HG02943 (cell line): ENCODE data around the gene CTNNA3.

Experiments used
- ATAC-seq: cut with Tn5 transposase; IDR thresholded peaks from one replicate; pipeline ENCODE4 v1.9.1; 2021; ENCODE audit warnings: mild to moderate bottlenecking, low read depth, moderate library complexity; ENCODE audit not compliant: unreplicated experiment

Gene CTNNA3

DNA sequence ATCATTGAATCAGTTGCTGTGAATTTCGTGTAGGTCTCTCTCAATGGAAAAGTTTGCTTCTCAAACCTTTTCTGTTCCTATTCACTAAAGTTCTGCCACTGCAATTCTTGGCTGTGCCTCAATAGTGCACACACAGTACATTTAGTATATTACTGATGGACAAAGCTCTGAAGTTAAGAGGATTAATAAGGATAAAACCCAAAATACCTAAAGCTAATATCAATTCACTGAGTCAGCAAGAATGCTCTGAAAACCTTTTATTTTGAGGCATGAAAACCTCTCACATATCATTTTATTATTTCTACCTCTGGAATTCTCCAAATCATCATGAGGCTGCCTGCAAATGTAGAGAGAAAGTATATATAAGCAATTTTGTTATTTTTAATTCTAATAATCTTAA lies 1403.5 kb downstream of the CTNNA3 start:
- ATAC-seq = no peak

DNA sequence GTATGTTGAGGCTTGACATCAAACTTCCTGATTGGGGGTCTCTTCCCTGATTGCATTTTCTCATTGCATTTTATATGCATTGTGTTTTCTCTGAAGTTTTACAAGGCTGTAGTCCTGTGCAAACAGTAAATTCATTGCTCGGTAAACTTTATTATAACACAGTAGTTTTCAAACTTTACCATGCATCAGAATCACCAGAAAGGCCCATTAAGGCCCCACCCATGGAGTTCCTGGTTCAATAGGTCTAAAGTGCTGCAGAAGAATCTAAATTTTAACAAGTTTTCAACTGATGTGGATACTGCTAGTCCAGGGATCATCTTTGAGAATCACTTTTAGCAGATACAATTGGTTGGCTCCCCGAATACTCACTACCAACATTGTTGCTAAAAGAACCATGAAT lies 1404.9 kb downstream of the CTNNA3 start:
- no peak for ATAC-seq

GRCh38 chr10:66284621-66285020 lies 1411.4 kb downstream of the CTNNA3 start:
- ATAC-seq = no peak

GRCh38 chr10:66283874-66284464 lies 1412.0 kb downstream of the CTNNA3 start:
- no peak for ATAC-seq

DNA sequence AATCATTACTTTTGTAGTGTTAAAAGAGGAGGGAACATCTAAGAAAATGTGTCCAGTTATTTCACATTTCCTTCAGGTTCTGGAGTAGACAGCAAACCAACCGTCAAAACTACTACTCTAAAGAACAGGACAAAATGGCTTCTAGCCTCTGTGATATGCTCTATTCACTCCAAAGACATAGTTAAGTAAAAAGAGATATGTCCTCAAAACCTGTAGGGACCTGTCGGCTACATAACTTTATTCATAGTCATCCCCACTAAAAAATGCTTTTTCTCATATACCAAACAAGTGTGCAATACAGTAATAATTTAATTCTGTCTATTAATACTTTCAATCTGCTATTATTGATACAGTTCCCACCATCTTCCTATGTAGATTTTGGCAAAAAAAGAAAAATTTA lies 1412.9 kb downstream of the CTNNA3 start:
- no peak for ATAC-seq

GRCh38 chr10:66281327-66281726 lies 1414.7 kb downstream of the CTNNA3 start:
- ATAC-seq = no peak

GRCh38 chr10:66277481-66277880 lies 1418.5 kb downstream of the CTNNA3 start:
- no peak for ATAC-seq

DNA sequence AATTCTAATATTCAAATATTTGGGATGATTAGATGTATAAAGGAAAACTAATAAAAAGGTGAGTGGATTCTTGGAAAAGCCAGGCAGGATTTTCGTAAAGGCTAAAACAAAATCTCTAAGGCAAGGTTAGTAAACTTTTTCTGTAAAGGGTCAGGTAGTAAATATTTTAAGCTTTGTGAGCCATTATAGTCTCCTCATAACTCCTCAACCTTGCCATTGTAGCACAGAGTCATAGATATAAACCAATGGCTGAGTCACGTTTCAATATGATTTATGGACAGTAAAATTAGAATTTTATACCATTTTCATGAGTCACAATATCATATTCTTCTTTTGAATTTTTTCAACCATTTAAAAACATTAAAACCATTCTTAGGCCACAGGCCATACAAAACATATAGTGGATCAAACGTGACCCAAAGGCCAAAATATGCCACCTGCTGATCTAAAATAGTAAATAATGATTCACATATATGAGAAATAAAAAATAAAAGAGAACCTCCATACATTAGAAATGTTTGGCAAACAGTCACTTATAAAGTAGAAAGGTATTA lies 1422.0 kb downstream of the CTNNA3 start:
- ATAC-seq = no peak

DNA sequence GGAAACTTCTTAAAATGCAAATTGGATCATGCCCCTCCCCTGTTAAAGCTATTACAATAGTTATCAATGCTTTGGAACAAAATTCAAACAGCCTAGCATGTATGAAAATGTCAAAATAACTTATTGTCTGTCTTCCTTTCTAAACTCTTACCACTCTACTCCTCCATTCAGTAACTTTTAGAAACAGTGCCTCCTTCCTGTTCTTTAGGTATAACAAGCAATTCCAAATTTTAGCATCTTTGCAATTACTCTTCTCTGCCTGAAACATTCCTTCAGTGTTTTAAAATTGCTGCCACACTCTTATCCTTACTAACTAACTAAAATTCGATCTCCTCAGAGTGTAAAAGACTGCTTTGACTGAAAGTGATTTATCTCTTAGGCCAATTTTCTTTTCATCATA lies 1430.6 kb downstream of the CTNNA3 start:
- ATAC-seq = no peak

DNA sequence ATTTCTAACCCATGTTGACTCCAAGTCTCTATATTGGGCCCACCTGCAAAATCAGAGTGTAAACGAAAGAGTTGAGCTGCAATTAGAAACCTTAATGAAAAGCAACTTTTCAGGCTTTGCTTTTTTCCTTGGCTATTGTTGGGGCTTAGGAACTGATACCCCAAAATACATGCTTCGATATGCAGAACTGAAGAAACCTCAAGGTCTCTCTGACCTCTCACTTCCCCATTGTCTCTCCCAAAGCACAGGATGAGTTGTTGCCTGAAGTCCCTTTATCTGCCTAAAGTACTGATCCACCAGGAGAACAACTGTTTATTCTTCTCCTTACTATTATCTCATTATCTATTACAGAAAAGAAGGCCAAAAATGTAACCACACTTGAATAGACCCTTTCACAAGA lies 1436.2 kb downstream of the CTNNA3 start:
- ATAC-seq = no peak

DNA sequence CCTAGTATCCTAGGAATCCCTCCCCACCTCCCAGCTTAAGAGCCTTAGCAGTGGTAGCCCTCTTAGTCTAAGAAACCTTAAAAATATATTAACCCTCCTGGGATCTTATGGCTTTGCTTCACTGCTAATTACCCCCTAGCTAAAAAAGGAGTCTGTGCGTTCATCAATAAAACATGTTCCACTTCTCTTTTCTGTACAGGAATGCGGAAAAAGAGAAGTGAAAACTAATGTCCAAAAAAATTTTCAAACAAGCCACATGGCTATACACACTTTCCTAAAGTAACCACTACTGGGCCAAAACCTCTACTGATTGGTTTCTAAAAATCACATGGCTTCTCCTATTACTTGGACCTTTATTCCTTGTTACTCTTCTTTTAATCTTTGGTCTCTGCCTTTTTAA lies 1437.3 kb downstream of the CTNNA3 start:
- ATAC-seq = no peak

- ATAC-seq = no peak
These were observed 1438.2 kb downstream of the CTNNA3 start for GRCh38 chr10:66257801-66258200.

- no peak for ATAC-seq
These were observed 1443.0 kb downstream of the CTNNA3 start for GRCh38 chr10:66252986-66253385.

DNA sequence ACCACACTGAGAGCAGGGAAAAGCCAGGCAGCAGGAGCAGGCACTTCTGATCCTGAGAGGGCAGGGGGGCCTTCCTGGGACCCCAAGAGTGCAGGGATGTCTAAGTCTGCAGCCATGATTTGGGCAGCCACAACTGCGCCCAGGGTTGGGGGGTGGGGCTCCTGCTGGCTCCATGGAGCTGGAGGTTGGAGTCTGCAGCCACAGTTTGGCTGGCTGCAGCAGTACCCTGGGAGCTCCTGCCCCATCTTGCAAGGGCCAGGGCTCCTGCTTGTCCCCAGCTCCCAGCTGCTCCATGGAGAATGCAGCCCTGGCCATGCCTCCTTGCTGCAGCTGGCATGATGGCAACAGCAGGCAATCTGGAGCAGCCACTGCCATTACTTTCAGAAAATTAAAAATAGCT lies 1449.8 kb downstream of the CTNNA3 start:
- ATAC-seq = no peak

GRCh38 chr10:66244953-66245352 lies 1451.0 kb downstream of the CTNNA3 start:
- no peak for ATAC-seq

DNA sequence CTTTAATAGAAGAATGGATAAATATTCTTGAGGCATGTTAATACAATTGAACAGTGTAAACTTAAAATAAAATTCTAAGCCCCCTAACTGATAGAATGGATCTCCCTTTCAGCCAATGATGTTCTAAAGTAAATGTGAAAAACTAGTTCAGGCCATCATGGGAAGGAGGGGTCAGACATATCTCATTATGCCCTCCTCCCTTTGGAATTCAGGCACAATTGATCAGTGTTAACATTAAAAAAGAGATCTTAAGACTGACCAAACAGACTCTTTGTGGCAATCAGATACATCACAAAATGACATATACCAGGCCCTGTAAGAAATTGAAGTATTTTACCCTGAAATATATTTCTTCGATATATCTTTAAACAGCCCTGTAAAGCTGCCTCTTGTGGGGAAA lies 1453.1 kb downstream of the CTNNA3 start:
- no peak for ATAC-seq

DNA sequence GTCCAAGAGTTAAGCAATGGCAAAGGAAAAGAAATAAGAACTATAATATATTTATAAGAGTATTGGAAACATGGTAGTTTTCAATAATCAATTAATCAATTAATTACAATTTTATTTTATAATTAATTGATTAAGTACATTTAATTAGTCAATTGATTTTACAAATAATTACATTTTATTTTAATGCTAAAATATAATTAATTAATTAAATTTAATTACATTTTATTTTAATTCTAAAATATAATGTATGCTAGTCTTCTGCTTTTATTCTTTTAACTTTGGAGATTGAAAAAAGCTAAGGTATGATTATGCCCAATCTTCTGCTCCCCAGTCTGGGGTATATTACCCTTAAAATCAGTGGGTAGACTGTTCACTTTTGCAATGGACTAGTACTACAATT lies 1456.9 kb downstream of the CTNNA3 start:
- no peak for ATAC-seq

GRCh38 chr10:66238343-66238742 lies 1457.7 kb downstream of the CTNNA3 start:
- no peak for ATAC-seq

GRCh38 chr10:66234872-66235271 lies 1461.1 kb downstream of the CTNNA3 start:
- ATAC-seq = no peak

- no peak for ATAC-seq
These were observed 1467.1 kb downstream of the CTNNA3 start for GRCh38 chr10:66228887-66229286.

DNA sequence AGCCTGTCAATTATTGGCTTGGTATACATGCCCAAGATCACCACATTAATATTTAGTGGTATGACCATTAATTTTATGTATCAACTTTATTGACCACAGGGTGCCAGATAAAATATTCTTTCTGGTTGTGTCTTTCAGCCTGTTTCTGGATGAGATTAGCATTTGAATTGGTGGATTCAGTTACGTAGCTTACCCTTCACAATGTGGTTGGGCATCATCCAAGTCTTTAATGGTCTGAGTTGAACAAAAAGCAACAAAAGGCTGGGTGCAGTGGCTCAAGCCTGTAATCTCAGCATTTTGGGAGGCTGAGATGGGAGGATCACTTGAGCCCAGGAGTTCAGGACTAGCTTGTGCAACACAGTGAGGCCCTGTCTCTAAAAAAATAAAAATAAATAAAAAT lies 1472.3 kb downstream of the CTNNA3 start:
- ATAC-seq = no peak

DNA sequence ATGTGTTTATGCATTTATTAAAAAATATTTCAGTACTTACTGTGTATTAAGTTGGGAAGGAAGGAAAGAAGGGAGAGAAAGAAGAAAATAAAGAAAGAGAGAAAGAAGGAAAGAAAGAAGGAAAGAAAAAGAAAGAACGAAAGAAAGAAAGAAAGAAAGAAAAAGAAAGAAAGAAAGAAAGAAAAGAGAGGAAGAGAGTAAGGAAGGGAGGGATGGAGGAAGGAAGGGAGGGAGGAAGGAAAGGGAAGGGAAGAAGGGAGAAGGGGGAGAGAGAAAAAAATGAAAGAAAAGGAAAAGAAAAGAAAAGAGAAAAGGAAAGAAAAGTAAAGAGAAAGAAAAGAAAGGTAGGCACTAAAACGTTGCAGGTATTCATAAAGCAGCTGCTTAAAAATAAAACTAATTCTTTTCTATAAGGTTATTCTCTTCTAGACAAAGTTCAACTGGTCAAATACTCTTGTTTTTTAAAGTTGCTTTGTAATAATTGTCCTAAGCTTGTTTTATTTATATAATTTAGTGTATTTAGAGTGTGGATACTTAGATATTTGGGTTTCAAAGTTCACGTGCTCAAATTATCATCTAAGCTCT lies 1473.4 kb downstream of the CTNNA3 start:
- no peak for ATAC-seq
